ENCODE measurements around the gene FBXO48.

DNA sequence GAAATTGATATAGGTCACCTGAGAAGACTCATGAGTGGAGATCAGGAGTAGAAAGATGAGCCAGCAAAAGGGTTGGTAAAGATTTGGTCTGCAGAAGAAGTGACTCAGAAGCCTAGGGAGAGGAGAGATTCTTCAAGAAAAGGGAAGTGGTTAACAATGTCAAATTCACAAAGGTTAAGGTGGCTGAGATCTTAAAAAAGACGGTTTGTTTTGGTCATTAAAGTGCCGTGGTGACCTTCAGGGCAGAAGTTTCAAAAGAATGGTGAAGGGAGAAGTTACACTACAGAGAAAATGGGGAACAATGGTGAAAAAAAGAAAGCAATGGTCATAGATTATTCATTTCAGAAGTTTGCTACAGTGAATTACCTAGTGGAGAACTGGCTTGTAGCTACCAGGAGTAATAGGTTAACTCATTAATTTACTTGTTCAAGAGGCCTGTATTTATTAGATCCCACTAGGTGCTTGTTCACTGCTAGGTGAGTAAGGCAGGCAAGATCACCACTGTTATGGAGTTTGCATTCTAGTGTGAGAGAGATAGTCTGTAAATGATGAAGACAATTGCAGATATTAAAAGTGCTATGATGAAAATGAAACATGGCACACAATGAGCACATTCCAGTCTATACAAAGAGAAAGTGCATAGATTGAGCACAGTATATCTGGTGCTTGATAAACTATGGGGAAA lies 43.0 kb downstream of the FBXO48 start:
- TF ChIP-seq GATA2 (IDR thresholded peaks at IDR 0.05; ENCODE audit: low read depth, low read length) (no peak), GATA3 (IDR thresholded peaks at IDR 0.05; ENCODE audit: low read depth, low read length) (no peak)

Measured in SH-SY5Y (cell line).